OCI-LY7 (cell line): Measurements from ENCODE around the gene DNM2.

Source experiments
- EZH2phosphoT487 ChIP-seq: fragments of 200-600 bp; sonication (generic); IDR thresholded peaks from 2 replicates; pipeline ENCODE4 v1.6.1; 2018; ENCODE audit warnings: low read depth, borderline replicate concordance, mild to moderate bottlenecking, mixed run types, antibody characterized with exemption, low read length, moderate library complexity, mixed read lengths
- TF ChIP-seq, protein P1 (sequence below): fragments of 200-600 bp; sonication (generic); conservative IDR thresholded peaks from 2 replicates; pipeline ENCODE4 v1.5.1; 2014; ENCODE audit warnings: mild to moderate bottlenecking, antibody characterized with exemption, low read length, moderate library complexity, mixed read lengths

DNA sequence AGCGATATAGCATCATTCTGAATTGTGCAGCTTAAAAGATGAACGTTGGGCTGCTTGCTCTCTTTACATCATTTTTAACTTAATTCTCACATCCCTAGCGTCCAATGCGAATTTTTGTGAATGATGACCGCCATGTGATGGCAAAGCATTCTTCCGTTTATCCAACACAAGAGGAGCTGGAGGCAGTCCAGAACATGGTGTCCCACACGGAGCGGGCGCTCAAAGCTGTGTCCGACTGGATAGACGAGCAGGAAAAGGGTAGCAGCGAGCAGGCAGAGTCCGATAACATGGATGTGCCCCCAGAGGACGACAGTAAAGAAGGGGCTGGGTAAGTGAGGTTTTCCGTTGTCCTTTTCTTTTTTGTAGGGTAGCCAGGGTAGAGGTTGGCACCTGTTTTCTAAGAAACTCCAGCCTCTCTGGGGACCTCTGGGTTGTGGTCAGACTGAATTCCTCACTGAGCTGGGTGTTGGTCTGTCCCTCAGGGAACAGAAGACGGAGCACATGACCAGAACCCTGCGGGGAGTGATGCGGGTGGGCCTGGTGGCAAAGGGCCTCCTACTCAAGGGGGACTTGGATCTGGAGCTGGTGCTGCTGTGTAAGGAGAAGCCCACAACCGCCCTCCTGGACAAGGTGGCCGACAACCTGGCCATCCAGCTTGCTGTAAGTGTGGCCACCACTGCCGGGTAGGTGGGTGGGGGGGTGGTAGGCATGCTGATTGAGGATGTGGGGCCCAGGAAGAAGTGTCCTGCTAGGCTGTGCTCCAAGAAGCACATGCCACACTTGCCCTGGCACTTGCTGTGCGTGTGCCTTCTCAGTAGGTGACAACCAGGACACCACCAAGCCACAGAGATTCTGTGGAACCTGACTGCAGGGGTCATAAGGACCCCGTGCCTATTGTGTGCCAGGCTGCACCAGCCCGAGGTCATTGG, 46.7 kb upstream of the DNM2 start:
- TF ChIP-seq, protein P1, sequence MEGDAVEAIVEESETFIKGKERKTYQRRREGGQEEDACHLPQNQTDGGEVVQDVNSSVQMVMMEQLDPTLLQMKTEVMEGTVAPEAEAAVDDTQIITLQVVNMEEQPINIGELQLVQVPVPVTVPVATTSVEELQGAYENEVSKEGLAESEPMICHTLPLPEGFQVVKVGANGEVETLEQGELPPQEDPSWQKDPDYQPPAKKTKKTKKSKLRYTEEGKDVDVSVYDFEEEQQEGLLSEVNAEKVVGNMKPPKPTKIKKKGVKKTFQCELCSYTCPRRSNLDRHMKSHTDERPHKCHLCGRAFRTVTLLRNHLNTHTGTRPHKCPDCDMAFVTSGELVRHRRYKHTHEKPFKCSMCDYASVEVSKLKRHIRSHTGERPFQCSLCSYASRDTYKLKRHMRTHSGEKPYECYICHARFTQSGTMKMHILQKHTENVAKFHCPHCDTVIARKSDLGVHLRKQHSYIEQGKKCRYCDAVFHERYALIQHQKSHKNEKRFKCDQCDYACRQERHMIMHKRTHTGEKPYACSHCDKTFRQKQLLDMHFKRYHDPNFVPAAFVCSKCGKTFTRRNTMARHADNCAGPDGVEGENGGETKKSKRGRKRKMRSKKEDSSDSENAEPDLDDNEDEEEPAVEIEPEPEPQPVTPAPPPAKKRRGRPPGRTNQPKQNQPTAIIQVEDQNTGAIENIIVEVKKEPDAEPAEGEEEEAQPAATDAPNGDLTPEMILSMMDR = no peak
- TF ChIP-seq EZH2phosphoT487 = no peak
